ENCODE results near the gene HSPBP1. TPM values are rescaled to one million over a fixed set of nuclear protein-coding genes. Genes with fewer than 3 reads are reported as not detected.

Gene HSPBP1
- total and polyA plus RNA-seq, 9 of the 15 experiments (the other 6 are each of a cell fraction or from before 2014, with no cell fraction given): 0.83 to 81.3 (median 21.8) TPM

DNA sequence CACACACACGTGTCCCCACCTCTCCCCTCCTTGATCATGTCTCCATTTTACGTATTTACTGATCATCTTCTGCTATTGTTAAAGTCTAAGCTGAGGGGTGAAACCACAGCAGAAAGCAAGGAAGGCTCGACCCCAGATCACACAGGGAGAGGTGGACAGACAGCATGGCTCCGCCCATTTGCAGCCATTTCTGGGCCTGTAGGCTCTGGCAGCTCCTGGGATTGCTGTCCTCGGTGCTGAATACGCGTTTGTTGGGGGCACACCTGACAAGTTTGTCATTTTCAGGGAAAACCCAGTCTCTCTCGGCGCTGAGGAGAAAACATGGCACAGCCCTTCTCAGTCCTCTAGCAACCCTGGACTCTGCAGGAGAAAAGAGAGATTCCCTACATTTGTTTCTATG, 59.4 kb downstream of the HSPBP1 start (continued):
- TF ChIP-seq YY1 (IDR thresholded peaks at IDR 0.05; ENCODE audit: borderline replicate concordance in 1 of 3, control insufficient read depth in 1 of 3, extremely low read depth in 1 of 3, insufficient read depth in 3 of 3, insufficient read length in 1 of 3, insufficient replicate concordance in 2 of 3, low read depth in 1 of 3, low read length in 2 of 3) (peak in 2 of 3 experiments; percentile 52 to 78), CBX5 (IDR thresholded peaks at IDR 0.05; ENCODE audit: borderline replicate concordance, low read depth) (peak; percentile 44; the same call in 1 of the 2 replicates), ZNF79 (CRISPR knock-in tag; IDR thresholded peaks at IDR 0.05; ENCODE audit: low read depth) (no peak), KLF6 (CRISPR knock-in tag; IDR thresholded peaks at IDR 0.05; ENCODE audit: borderline replicate concordance) (no peak), NCOA2 (IDR thresholded peaks at IDR 0.05; ENCODE audit: partially characterized antibody in 2 of 2) (no peak), ASH1L (IDR thresholded peaks at IDR 0.05; ENCODE audit: borderline replicate concordance, low read depth, partially characterized antibody) (no peak), ZNF324 (CRISPR knock-in tag; IDR thresholded peaks at IDR 0.05) (peak; percentile 99), TRIM28 (IDR thresholded peaks at IDR 0.05) (peak; percentile 20; the same call in 1 of the 2 replicates), TRIM24 (IDR thresholded peaks at IDR 0.05) (peak in 1 of 2 experiments; percentile 26; a peak in 1 of 4 replicates), ZNF263 (CRISPR knock-in tag; IDR thresholded peaks at IDR 0.05; ENCODE audit: borderline replicate concordance) (no peak), CBX1 (IDR thresholded peaks at IDR 0.05; ENCODE audit: low read depth) (0 out of 2 replicates have a peak, but pooled peaks have one; percentile 15), PCBP1 (IDR thresholded peaks at IDR 0.05; ENCODE audit: low read depth, low read length, poor library complexity, severe bottlenecking) (no peak), ZNF232 (CRISPR knock-in tag; IDR thresholded peaks at IDR 0.05) (no peak), BMI1 (IDR thresholded peaks at IDR 0.05; ENCODE audit: low read length) (no peak)
- TF ChIP-seq, protein P1, sequence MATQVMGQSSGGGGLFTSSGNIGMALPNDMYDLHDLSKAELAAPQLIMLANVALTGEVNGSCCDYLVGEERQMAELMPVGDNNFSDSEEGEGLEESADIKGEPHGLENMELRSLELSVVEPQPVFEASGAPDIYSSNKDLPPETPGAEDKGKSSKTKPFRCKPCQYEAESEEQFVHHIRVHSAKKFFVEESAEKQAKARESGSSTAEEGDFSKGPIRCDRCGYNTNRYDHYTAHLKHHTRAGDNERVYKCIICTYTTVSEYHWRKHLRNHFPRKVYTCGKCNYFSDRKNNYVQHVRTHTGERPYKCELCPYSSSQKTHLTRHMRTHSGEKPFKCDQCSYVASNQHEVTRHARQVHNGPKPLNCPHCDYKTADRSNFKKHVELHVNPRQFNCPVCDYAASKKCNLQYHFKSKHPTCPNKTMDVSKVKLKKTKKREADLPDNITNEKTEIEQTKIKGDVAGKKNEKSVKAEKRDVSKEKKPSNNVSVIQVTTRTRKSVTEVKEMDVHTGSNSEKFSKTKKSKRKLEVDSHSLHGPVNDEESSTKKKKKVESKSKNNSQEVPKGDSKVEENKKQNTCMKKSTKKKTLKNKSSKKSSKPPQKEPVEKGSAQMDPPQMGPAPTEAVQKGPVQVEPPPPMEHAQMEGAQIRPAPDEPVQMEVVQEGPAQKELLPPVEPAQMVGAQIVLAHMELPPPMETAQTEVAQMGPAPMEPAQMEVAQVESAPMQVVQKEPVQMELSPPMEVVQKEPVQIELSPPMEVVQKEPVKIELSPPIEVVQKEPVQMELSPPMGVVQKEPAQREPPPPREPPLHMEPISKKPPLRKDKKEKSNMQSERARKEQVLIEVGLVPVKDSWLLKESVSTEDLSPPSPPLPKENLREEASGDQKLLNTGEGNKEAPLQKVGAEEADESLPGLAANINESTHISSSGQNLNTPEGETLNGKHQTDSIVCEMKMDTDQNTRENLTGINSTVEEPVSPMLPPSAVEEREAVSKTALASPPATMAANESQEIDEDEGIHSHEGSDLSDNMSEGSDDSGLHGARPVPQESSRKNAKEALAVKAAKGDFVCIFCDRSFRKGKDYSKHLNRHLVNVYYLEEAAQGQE (IDR thresholded peaks at IDR 0.05; ENCODE audit: borderline replicate concordance): peak; percentile 96
- TF ChIP-seq, protein P1 (CRISPR knock-in tag; IDR thresholded peaks at IDR 0.05; ENCODE audit: low read depth): 0 out of 2 replicates have a peak, but pooled peaks have one; percentile 65
- TF ChIP-seq, protein P2, sequence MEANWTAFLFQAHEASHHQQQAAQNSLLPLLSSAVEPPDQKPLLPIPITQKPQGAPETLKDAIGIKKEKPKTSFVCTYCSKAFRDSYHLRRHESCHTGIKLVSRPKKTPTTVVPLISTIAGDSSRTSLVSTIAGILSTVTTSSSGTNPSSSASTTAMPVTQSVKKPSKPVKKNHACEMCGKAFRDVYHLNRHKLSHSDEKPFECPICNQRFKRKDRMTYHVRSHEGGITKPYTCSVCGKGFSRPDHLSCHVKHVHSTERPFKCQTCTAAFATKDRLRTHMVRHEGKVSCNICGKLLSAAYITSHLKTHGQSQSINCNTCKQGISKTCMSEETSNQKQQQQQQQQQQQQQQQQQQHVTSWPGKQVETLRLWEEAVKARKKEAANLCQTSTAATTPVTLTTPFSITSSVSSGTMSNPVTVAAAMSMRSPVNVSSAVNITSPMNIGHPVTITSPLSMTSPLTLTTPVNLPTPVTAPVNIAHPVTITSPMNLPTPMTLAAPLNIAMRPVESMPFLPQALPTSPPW (CRISPR knock-in tag; IDR thresholded peaks at IDR 0.05): no peak
